Stimulated activated CD8-positive, alpha-beta memory T cell treated with anti-CD3 and anti-CD28 coated beads, Interleukin-15, amount 100 ng/mL, for 1 hour (primary cell): ENCODE data around the gene RNF220.

ENCODE experiments used
- DNase-seq: peaks from one replicate; pipeline ENCODE4 v3.0.0-alpha.2; 2020; ENCODE audit warnings: low read depth

RNF220 gene

GRCh38 chr1:44436401-44437106 is 31.5 kb downstream of the RNF220 start:
- DNase-seq: no peak

- DNase-seq: no peak
These were observed 32.2 kb downstream of the RNF220 start for GRCh38 chr1:44437107-44437716.

GRCh38 chr1:44442791-44443190 is 37.7 kb downstream of the RNF220 start:
- no peak for DNase-seq

GRCh38 chr1:44447051-44447810 is 42.2 kb downstream of the RNF220 start:
- DNase-seq: no peak

GRCh38 chr1:44453798-44454349 is 48.8 kb downstream of the RNF220 start:
- no peak for DNase-seq

- no peak for DNase-seq
These were observed 49.6 kb downstream of the RNF220 start for GRCh38 chr1:44454704-44455103.

GRCh38 chr1:44460107-44460882 is 55.2 kb downstream of the RNF220 start:
- no peak for DNase-seq

GRCh38 chr1:44464361-44464760 is 59.3 kb downstream of the RNF220 start:
- DNase-seq: no peak

GRCh38 chr1:44467566-44467965 is 62.5 kb downstream of the RNF220 start:
- DNase-seq: no peak

- no peak for DNase-seq
These were observed 66.9 kb downstream of the RNF220 start for GRCh38 chr1:44471911-44472453.

- no peak for DNase-seq
These were observed 67.8 kb downstream of the RNF220 start for GRCh38 chr1:44472620-44473525.

- no peak for DNase-seq
These were observed 71.8 kb downstream of the RNF220 start for GRCh38 chr1:44476891-44477290.

- DNase-seq: no peak
These were observed 76.6 kb downstream of the RNF220 start for GRCh38 chr1:44481701-44482100.

- no peak for DNase-seq
These were observed 78.2 kb downstream of the RNF220 start for GRCh38 chr1:44483089-44483874.

GRCh38 chr1:44484155-44484688 is 79.2 kb downstream of the RNF220 start:
- DNase-seq: no peak

- DNase-seq: no peak
These were observed 80.3 kb downstream of the RNF220 start for GRCh38 chr1:44485229-44485933.

- DNase-seq: no peak
These were observed 80.9 kb downstream of the RNF220 start for GRCh38 chr1:44485934-44486460.

GRCh38 chr1:44489481-44489880 is 84.4 kb downstream of the RNF220 start:
- no peak for DNase-seq
